HK-2 (cell line): Measurements from ENCODE around the gene PTPMT1.
"Not testable (repeated sequence)": the region's sequence is repeated elsewhere in the genome, so short reads cannot be mapped to it uniquely, and the experiment has no call there.

Experiments used
- DNase-seq: peaks from one replicate; pipeline ENCODE4 v3.0.0-alpha.2; 2018; ENCODE audit not compliant: unreplicated experiment

The PTPMT1 gene

GRCh38 chr11:47565340-47566148 lies at the start of gene PTPMT1:
Gene PTPMT1 (plus strand): TSS chr11:47565599. CDS start chr11:47565623, 24 bp downstream.
- peak; percentile 73 for DNase-seq

GRCh38 chr11:47516155-47516554 lies 49.2 kb upstream of the PTPMT1 start:
- DNase-seq, result no peak

GRCh38 chr11:47516984-47517853 lies 48.2 kb upstream of the PTPMT1 start:
- no peak for DNase-seq

- DNase-seq, result no peak
Measured at GRCh38 chr11:47518212-47518964, 47.0 kb upstream of the PTPMT1 start.

GRCh38 chr11:47523490-47524225 lies 41.7 kb upstream of the PTPMT1 start:
- no peak for DNase-seq

- DNase-seq, result no peak
Measured at GRCh38 chr11:47524291-47524874, 41.0 kb upstream of the PTPMT1 start.

GRCh38 chr11:47526032-47526431 lies 39.4 kb upstream of the PTPMT1 start:
- DNase-seq, result not testable (repeated sequence)

- DNase-seq, result no peak
Measured at GRCh38 chr11:47527186-47527585, 38.2 kb upstream of the PTPMT1 start.

- no peak for DNase-seq
Measured at GRCh38 chr11:47529951-47530350, 35.4 kb upstream of the PTPMT1 start.

GRCh38 chr11:47530721-47531120 lies 34.7 kb upstream of the PTPMT1 start:
- not testable (repeated sequence) for DNase-seq

- DNase-seq, result no peak
Measured at GRCh38 chr11:47531666-47532065, 33.7 kb upstream of the PTPMT1 start.

- DNase-seq, result no peak
Measured at GRCh38 chr11:47532597-47533213, 32.7 kb upstream of the PTPMT1 start.

GRCh38 chr11:47533690-47534151 lies 31.7 kb upstream of the PTPMT1 start:
- no peak for DNase-seq

GRCh38 chr11:47534704-47535251 lies 30.6 kb upstream of the PTPMT1 start:
- no peak for DNase-seq

GRCh38 chr11:47536915-47537314 lies 28.5 kb upstream of the PTPMT1 start:
- no peak for DNase-seq

- DNase-seq, result no peak
Measured at GRCh38 chr11:47538741-47539565, 26.4 kb upstream of the PTPMT1 start.

GRCh38 chr11:47539681-47540039 lies 25.7 kb upstream of the PTPMT1 start:
- no peak for DNase-seq

- DNase-seq, result no peak
Measured at GRCh38 chr11:47541070-47541469, 24.3 kb upstream of the PTPMT1 start.

- DNase-seq, result no peak
Measured at GRCh38 chr11:47545298-47545697, 20.1 kb upstream of the PTPMT1 start.
